HG03066 (cell line): Measurements from ENCODE around the gene TRHDE.
"Not testable (repeated sequence)": the region's sequence is repeated elsewhere in the genome, so short reads cannot be mapped to it uniquely, and the experiment has no call there.

Source experiments
- ATAC-seq: cut with Tn5 transposase; IDR thresholded peaks from one replicate; pipeline ENCODE4 v1.9.1; 2021; ENCODE audit warnings: low read depth; ENCODE audit not compliant: unreplicated experiment

The TRHDE gene

GRCh38 chr12:72712025-72712424 lies 439.9 kb downstream of the TRHDE start:
- ATAC-seq = not testable (repeated sequence)

GRCh38 chr12:72716221-72716620 lies 444.1 kb downstream of the TRHDE start:
- ATAC-seq = no peak

- ATAC-seq = no peak
Measured at GRCh38 chr12:72717036-72717435, 444.9 kb downstream of the TRHDE start.
